Cardiac muscle cell (in vitro differentiated cells and primary cell): Measurements from ENCODE around the gene UQCR10. TPM values are rescaled to one million over a fixed set of nuclear protein-coding genes. Genes with fewer than 3 reads are reported as not detected.

Source experiments
- DNase-seq, 2 donors: peaks; one replicate each; pipeline versions ENCODE4 v3.0.0 to v3.0.0-alpha.2; 2010 to 2017; ENCODE audit warnings: low read depth in 1 of 2, low spot score in 1 of 2
- H3K27ac ChIP-seq: fragments of 200-600 bp; sonication (generic); 2 replicates; pipeline ENCODE4 v1.5.1; 2016
- H3K27me3 ChIP-seq: fragments of 200-600 bp; sonication (generic); 2 replicates; pipeline ENCODE4 v1.6.0; 2016; ENCODE audit warnings: control low read depth
- H3K36me3 ChIP-seq: fragments of 200-600 bp; sonication (generic); 2 replicates; pipeline ENCODE4 v1.5.1; 2016; ENCODE audit warnings: control low read depth
- H3K4me1 ChIP-seq: fragments of 200-600 bp; sonication (generic); 2 replicates; pipeline ENCODE4 v1.8.1; 2017; ENCODE audit warnings: low read depth, mild to moderate bottlenecking, mixed run types
- H3K4me3 ChIP-seq: fragments of 200-600 bp; sonication (generic); 2 replicates; pipeline ENCODE4 v1.5.1; 2016; ENCODE audit warnings: mild to moderate bottlenecking
- H3K9me3 ChIP-seq: fragments of 200-600 bp; sonication (generic); 2 replicates; pipeline ENCODE4 v1.5.1; 2017; ENCODE audit warnings: low read depth, mild to moderate bottlenecking, control low read depth
- CTCF ChIP-seq: IDR thresholded peaks from 2 replicates; pipeline ENCODE4 v1.5.1; 2012; ENCODE audit warnings: low read depth, mild to moderate bottlenecking, low read length
- polyA plus RNA-seq: library from polyadenylated mRNA; unstranded; fragments of >200 nt; fragmentation: Nextera tagmentation; extraction: Ambion mirVana; gene quantifications from 2 replicates; pipeline ENCODE4 v1.2.1, GENCODE V29; 2016
- total RNA-seq: library from RNA; depleted of rRNA; stranded (reverse); fragments of >200 nt; gene quantifications from 2 replicates; pipeline ENCODE4 v1.2.3, GENCODE V29; 2016

The UQCR10 gene
- total and polyA plus RNA-seq, 2 experiments from 2014 or later = 107 to 613 TPM

- Histone ChIP-seq H3K4me3 (no peak overlapping the region), H3K27ac (no peak overlapping the region), H3K4me1 (no peaks in the 10 kb centered on the region), H3K9me3 (no peaks in the 10 kb centered on the region), H3K36me3 (peaks cover 7% of the 10 kb centered on the region), H3K27me3 (no peaks in the 10 kb centered on the region)
- TF ChIP-seq CTCF = no peak
- DNase-seq = no peak
These were observed 20.3 kb downstream of the UQCR10 start for GRCh38 chr22:29787371-29787980.

- no peak overlapping the region for H3K4me3 ChIP-seq
- TF ChIP-seq CTCF = no peak
- no peak for DNase-seq
- H3K36me3 ChIP-seq = peaks cover 7% of the 10 kb centered on the region
- no peaks in the 10 kb centered on the region for H3K4me1 ChIP-seq
- no peaks in the 10 kb centered on the region for H3K27me3 ChIP-seq
- no peaks in the 10 kb centered on the region for H3K9me3 ChIP-seq
- no peak overlapping the region for H3K27ac ChIP-seq
These were observed 21.4 kb downstream of the UQCR10 start for GRCh38 chr22:29788339-29789279.

DNA sequence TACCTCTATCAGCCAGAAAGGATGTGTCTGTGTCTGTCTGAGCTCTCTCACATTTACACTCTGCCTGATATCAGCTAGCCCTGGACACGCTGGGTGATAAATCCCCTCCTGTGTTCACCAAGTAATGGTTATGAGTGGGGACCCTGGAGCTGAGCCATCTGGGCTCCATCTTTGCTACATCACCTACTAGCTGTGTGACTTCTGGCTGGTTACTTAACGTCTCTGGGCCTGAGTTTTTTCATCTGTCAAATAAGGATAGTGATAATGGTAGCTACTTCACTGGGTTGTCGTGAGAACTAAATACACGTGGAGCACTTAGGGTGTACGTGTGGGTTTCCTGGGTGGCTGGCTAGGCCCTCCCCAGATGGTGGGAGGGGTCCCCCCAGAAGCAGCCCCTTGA is 22.9 kb downstream of the UQCR10 start:
- Histone ChIP-seq H3K4me3 (no peak overlapping the region), H3K4me1 (no peaks in the 10 kb centered on the region), H3K9me3 (no peaks in the 10 kb centered on the region), H3K36me3 (peaks cover 7% of the 10 kb centered on the region), H3K27ac (no peak overlapping the region), H3K27me3 (no peaks in the 10 kb centered on the region)
- no peak for TF ChIP-seq CTCF
- DNase-seq = no peak

GRCh38 chr22:29793396-29793795 is 26.2 kb downstream of the UQCR10 start:
- Histone ChIP-seq H3K9me3 (no peaks in the 10 kb centered on the region), H3K27me3 (no peaks in the 10 kb centered on the region), H3K36me3 (peaks cover 7% of the 10 kb centered on the region), H3K4me1 (no peaks in the 10 kb centered on the region), H3K27ac (no peak overlapping the region), H3K4me3 (no peak overlapping the region)
- DNase-seq = no peak
- TF ChIP-seq CTCF = no peak

GRCh38 chr22:29795663-29796062 is 28.5 kb downstream of the UQCR10 start:
- Histone ChIP-seq H3K36me3 (peaks cover 4% of the 10 kb centered on the region), H3K9me3 (no peaks in the 10 kb centered on the region)

More at GRCh38 chr22:29795663-29796062, 28.5 kb downstream of the UQCR10 start:
- peaks cover 1% of the 10 kb centered on the region for H3K4me1 ChIP-seq
- H3K27me3 ChIP-seq = no peaks in the 10 kb centered on the region
- no peak overlapping the region for H3K4me3 ChIP-seq
- H3K27ac ChIP-seq = no peak overlapping the region
- no peak for DNase-seq
- no peak for TF ChIP-seq CTCF
